Body of pancreas (tissue), 4 donors: ENCODE measurements around the gene PAWR.

Experiments used
- POLR2A ChIP-seq, 3 donors: fragments of 450-650 bp; IDR thresholded peaks; one replicate each; pipeline ENCODE4 v1.6.1; 2016; ENCODE audit warnings: antibody characterized with exemption in 3 of 3, mild to moderate bottlenecking in 2 of 3
- TF ChIP-seq, protein P1 (sequence below), 7 experiments: fragments of 450-650 bp in 4 of 7; fragments of 200-600 bp in 3 of 7; sonication (generic) in 3 of 7; IDR thresholded peaks; one replicate each; pipeline ENCODE4 v1.5.1; 2016 to 2019; ENCODE audit warnings: antibody characterized with exemption in 7 of 7

DNA sequence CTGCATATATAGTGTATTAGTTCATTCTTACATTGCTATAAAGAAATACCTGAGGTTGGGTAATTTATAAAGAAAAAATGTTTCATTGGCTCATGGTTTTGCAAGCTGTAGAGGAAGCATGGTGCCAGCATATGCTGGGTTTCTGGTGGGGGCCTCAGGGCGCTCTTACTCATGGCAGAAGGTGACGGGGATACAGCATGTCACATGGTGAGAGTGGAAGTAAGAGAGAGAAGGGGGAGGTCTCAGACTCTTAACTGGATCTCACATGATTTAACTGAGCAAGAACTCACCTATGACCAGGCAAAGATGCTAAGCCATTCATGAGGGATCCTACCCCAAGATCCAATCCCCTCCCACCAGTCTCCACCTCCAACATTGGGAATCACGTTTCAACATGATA, 15.9 kb upstream of the PAWR start:
- no peak for TF ChIP-seq POLR2A (IDR thresholded peaks at IDR 0.05)
- TF ChIP-seq, protein P1, sequence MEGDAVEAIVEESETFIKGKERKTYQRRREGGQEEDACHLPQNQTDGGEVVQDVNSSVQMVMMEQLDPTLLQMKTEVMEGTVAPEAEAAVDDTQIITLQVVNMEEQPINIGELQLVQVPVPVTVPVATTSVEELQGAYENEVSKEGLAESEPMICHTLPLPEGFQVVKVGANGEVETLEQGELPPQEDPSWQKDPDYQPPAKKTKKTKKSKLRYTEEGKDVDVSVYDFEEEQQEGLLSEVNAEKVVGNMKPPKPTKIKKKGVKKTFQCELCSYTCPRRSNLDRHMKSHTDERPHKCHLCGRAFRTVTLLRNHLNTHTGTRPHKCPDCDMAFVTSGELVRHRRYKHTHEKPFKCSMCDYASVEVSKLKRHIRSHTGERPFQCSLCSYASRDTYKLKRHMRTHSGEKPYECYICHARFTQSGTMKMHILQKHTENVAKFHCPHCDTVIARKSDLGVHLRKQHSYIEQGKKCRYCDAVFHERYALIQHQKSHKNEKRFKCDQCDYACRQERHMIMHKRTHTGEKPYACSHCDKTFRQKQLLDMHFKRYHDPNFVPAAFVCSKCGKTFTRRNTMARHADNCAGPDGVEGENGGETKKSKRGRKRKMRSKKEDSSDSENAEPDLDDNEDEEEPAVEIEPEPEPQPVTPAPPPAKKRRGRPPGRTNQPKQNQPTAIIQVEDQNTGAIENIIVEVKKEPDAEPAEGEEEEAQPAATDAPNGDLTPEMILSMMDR (IDR thresholded peaks at IDR 0.05) = no peak
